IPS-15b (cell line): Measurements from ENCODE around the gene ROBO1.

Source experiments
- H3K27me3 ChIP-seq: one replicate; pipeline ENCODE4 v1.6.1; 2013; ENCODE audit warnings: low read length; ENCODE audit not compliant: control insufficient read depth, insufficient read depth
- H3K36me3 ChIP-seq: one replicate; pipeline ENCODE4 v1.6.1; 2013; ENCODE audit warnings: low read length; ENCODE audit not compliant: control insufficient read depth, insufficient read depth
- H3K4me1 ChIP-seq: one replicate; pipeline ENCODE4 v1.6.1; 2013; ENCODE audit warnings: mild to moderate bottlenecking, low read length; ENCODE audit not compliant: control insufficient read depth, insufficient read depth
- H3K4me3 ChIP-seq: one replicate; pipeline ENCODE4 v1.5.1; 2013; ENCODE audit warnings: low read depth, low read length
- H3K9ac ChIP-seq: one replicate; pipeline ENCODE4 v1.6.1; 2013; ENCODE audit warnings: low read depth, mild to moderate bottlenecking, low read length
- H3K9me3 ChIP-seq: one replicate; pipeline ENCODE4 v1.6.1; 2013; ENCODE audit warnings: mild to moderate bottlenecking, low read length; ENCODE audit not compliant: control insufficient read depth, insufficient read depth

ROBO1 gene

GRCh38 chr3:79765911-79766310 is 1.9 kb downstream of the ROBO1 start:
- Histone ChIP-seq H3K9me3 (no peaks in the 10 kb centered on the region), H3K4me1 (peaks cover 10% of the 10 kb centered on the region), H3K4me3 (peak overlapping the region; percentile 61), H3K27me3 (peaks cover 47% of the 10 kb centered on the region), H3K36me3 (no peaks in the 10 kb centered on the region), H3K9ac (no peak overlapping the region)

- Histone ChIP-seq H3K9ac (no peak overlapping the region), H3K4me3 (no peak overlapping the region), H3K9me3 (no peaks in the 10 kb centered on the region), H3K27me3 (peaks cover 28% of the 10 kb centered on the region), H3K4me1 (peaks cover 3% of the 10 kb centered on the region), H3K36me3 (no peaks in the 10 kb centered on the region)
These were observed 6.4 kb downstream of the ROBO1 start for GRCh38 chr3:79761441-79761840.

GRCh38 chr3:79751703-79752102 is 16.1 kb downstream of the ROBO1 start:
- H3K27me3 ChIP-seq, result no peaks in the 10 kb centered on the region
- no peak overlapping the region for H3K9ac ChIP-seq
- no peaks in the 10 kb centered on the region for H3K9me3 ChIP-seq
- no peak overlapping the region for H3K4me3 ChIP-seq
- H3K4me1 ChIP-seq, result no peaks in the 10 kb centered on the region
- no peaks in the 10 kb centered on the region for H3K36me3 ChIP-seq

- H3K4me1 ChIP-seq, result no peaks in the 10 kb centered on the region
- no peaks in the 10 kb centered on the region for H3K9me3 ChIP-seq
- H3K36me3 ChIP-seq, result no peaks in the 10 kb centered on the region
These were observed 30.3 kb downstream of the ROBO1 start for GRCh38 chr3:79737530-79737929.

GRCh38 chr3:79729096-79729495 is 38.7 kb downstream of the ROBO1 start:
- Histone ChIP-seq H3K9ac (no peak overlapping the region), H3K9me3 (no peaks in the 10 kb centered on the region), H3K27me3 (no peaks in the 10 kb centered on the region), H3K4me1 (peaks cover 3% of the 10 kb centered on the region), H3K4me3 (no peak overlapping the region), H3K36me3 (no peaks in the 10 kb centered on the region)

More at GRCh38 chr3:79737530-79737929, 30.3 kb downstream of the ROBO1 start:
- Histone ChIP-seq H3K4me3 (no peak overlapping the region), H3K27me3 (no peaks in the 10 kb centered on the region), H3K9ac (no peak overlapping the region)

- no peaks in the 10 kb centered on the region for H3K9me3 ChIP-seq
- no peak overlapping the region for H3K9ac ChIP-seq
- H3K4me3 ChIP-seq, result no peak overlapping the region
- no peaks in the 10 kb centered on the region for H3K36me3 ChIP-seq
- no peaks in the 10 kb centered on the region for H3K27me3 ChIP-seq
- H3K4me1 ChIP-seq, result peaks cover 3% of the 10 kb centered on the region
These were observed 41.0 kb downstream of the ROBO1 start for GRCh38 chr3:79726786-79727185.

GRCh38 chr3:79724206-79724605 is 43.6 kb downstream of the ROBO1 start:
- no peaks in the 10 kb centered on the region for H3K9me3 ChIP-seq
- no peak overlapping the region for H3K4me3 ChIP-seq
- H3K27me3 ChIP-seq, result no peaks in the 10 kb centered on the region
- H3K4me1 ChIP-seq, result peaks cover 3% of the 10 kb centered on the region
- no peak overlapping the region for H3K9ac ChIP-seq
- H3K36me3 ChIP-seq, result no peaks in the 10 kb centered on the region

- Histone ChIP-seq H3K4me1 (no peaks in the 10 kb centered on the region), H3K4me3 (no peak overlapping the region), H3K36me3 (no peaks in the 10 kb centered on the region), H3K9me3 (no peaks in the 10 kb centered on the region), H3K9ac (no peak overlapping the region), H3K27me3 (no peaks in the 10 kb centered on the region)
These were observed 77.7 kb downstream of the ROBO1 start for GRCh38 chr3:79690072-79690471.

- H3K27me3 ChIP-seq, result no peaks in the 10 kb centered on the region
- no peaks in the 10 kb centered on the region for H3K36me3 ChIP-seq
- no peak overlapping the region for H3K9ac ChIP-seq
- no peaks in the 10 kb centered on the region for H3K4me1 ChIP-seq
- no peak overlapping the region for H3K4me3 ChIP-seq
- no peaks in the 10 kb centered on the region for H3K9me3 ChIP-seq
These were observed 82.7 kb downstream of the ROBO1 start for GRCh38 chr3:79685108-79685507.

GRCh38 chr3:79684041-79684440 is 83.8 kb downstream of the ROBO1 start:
- Histone ChIP-seq H3K36me3 (no peaks in the 10 kb centered on the region), H3K27me3 (no peaks in the 10 kb centered on the region), H3K9ac (no peak overlapping the region), H3K9me3 (no peaks in the 10 kb centered on the region), H3K4me1 (no peaks in the 10 kb centered on the region), H3K4me3 (no peak overlapping the region)

GRCh38 chr3:79672731-79673130 is 95.1 kb downstream of the ROBO1 start:
- H3K4me1 ChIP-seq, result no peaks in the 10 kb centered on the region

GRCh38 chr3:79672075-79672474 is 95.7 kb downstream of the ROBO1 start:
- H3K36me3 ChIP-seq, result no peaks in the 10 kb centered on the region
- H3K9ac ChIP-seq, result no peak overlapping the region
- H3K27me3 ChIP-seq, result no peaks in the 10 kb centered on the region
- H3K4me1 ChIP-seq, result no peaks in the 10 kb centered on the region
- no peak overlapping the region for H3K4me3 ChIP-seq
- H3K9me3 ChIP-seq, result no peaks in the 10 kb centered on the region

More at GRCh38 chr3:79672731-79673130, 95.1 kb downstream of the ROBO1 start:
- H3K9ac ChIP-seq, result no peak overlapping the region
- no peaks in the 10 kb centered on the region for H3K36me3 ChIP-seq
- no peaks in the 10 kb centered on the region for H3K9me3 ChIP-seq
- H3K27me3 ChIP-seq, result no peaks in the 10 kb centered on the region
- no peak overlapping the region for H3K4me3 ChIP-seq

- no peaks in the 10 kb centered on the region for H3K36me3 ChIP-seq
- no peaks in the 10 kb centered on the region for H3K9me3 ChIP-seq
- no peaks in the 10 kb centered on the region for H3K27me3 ChIP-seq
- no peaks in the 10 kb centered on the region for H3K4me1 ChIP-seq
- no peak overlapping the region for H3K9ac ChIP-seq
- H3K4me3 ChIP-seq, result no peak overlapping the region
These were observed 97.6 kb downstream of the ROBO1 start for GRCh38 chr3:79670178-79670577.
